Inflammatory macrophage (primary cell): ENCODE results near the gene GUK1.
"Not testable (repeated sequence)": the region's sequence is repeated elsewhere in the genome, so short reads cannot be mapped to it uniquely, and the experiment has no call there.

Source experiments
- DNase-seq, 2 donors: peaks; one replicate each; pipeline ENCODE4 v3.0.0-alpha.2; 2020 to 2022

GUK1 gene

GRCh38 chr1:228177721-228178710 lies 37.9 kb downstream of the GUK1 start:
- no peak for DNase-seq

GRCh38 chr1:228178737-228179684 lies 38.9 kb downstream of the GUK1 start:
- no peak for DNase-seq

GRCh38 chr1:228180271-228180958 lies 40.3 kb downstream of the GUK1 start:
- DNase-seq, result no peak

- no peak for DNase-seq
Measured at GRCh38 chr1:228180959-228181644, 41.0 kb downstream of the GUK1 start.

- no peak for DNase-seq
Measured at GRCh38 chr1:228181645-228182034, 41.6 kb downstream of the GUK1 start.

- DNase-seq, result no peak
Measured at GRCh38 chr1:228182296-228183030, 42.4 kb downstream of the GUK1 start.

GRCh38 chr1:228184152-228184551 lies 44.1 kb downstream of the GUK1 start:
- no peak for DNase-seq

- DNase-seq, result no peak
Measured at GRCh38 chr1:228185641-228185965, 45.5 kb downstream of the GUK1 start.

- not testable (repeated sequence) for DNase-seq
Measured at GRCh38 chr1:228188249-228188648, 48.2 kb downstream of the GUK1 start.

- DNase-seq, result no peak
Measured at GRCh38 chr1:228190182-228190581, 50.1 kb downstream of the GUK1 start.

GRCh38 chr1:228190778-228191177 lies 50.7 kb downstream of the GUK1 start:
- no peak for DNase-seq

- DNase-seq, result no peak
Measured at GRCh38 chr1:228194436-228194835, 54.4 kb downstream of the GUK1 start.

- DNase-seq, result no peak
Measured at GRCh38 chr1:228194921-228195812, 55.1 kb downstream of the GUK1 start.

- no peak for DNase-seq
Measured at GRCh38 chr1:228197555-228198147, 57.6 kb downstream of the GUK1 start.
